SHP77 treated with DMSO at 0.1 percent for 48 hours (cell line): ENCODE data around the gene ZEB2.

Source experiments
- DNase-seq: peaks from one replicate; lab custom pipeline; 2025; lab: John Stamatoyannopoulos, UW

ZEB2 gene

GRCh38 chr2:144449028-144449406 lies 70.9 kb downstream of the ZEB2 start:
- DNase-seq, result no peak

GRCh38 chr2:144448389-144449027 lies 71.4 kb downstream of the ZEB2 start:
- DNase-seq, result no peak

- no peak for DNase-seq
These were observed 72.4 kb downstream of the ZEB2 start for GRCh38 chr2:144447535-144447934.

- DNase-seq, result no peak
These were observed 73.8 kb downstream of the ZEB2 start for GRCh38 chr2:144446136-144446535.

- no peak for DNase-seq
These were observed 74.7 kb downstream of the ZEB2 start for GRCh38 chr2:144445196-144445595.

- DNase-seq, result no peak
These were observed 75.8 kb downstream of the ZEB2 start for GRCh38 chr2:144443837-144444817.

GRCh38 chr2:144441711-144442141 lies 78.2 kb downstream of the ZEB2 start:
- DNase-seq, result no peak

- no peak for DNase-seq
These were observed 79.9 kb downstream of the ZEB2 start for GRCh38 chr2:144439993-144440392.

GRCh38 chr2:144438801-144439631 lies 80.9 kb downstream of the ZEB2 start:
- no peak for DNase-seq

- no peak for DNase-seq
These were observed 82.3 kb downstream of the ZEB2 start for GRCh38 chr2:144437636-144438035.

- no peak for DNase-seq
These were observed 85.3 kb downstream of the ZEB2 start for GRCh38 chr2:144434425-144435222.

GRCh38 chr2:144432921-144433320 lies 87.0 kb downstream of the ZEB2 start:
- DNase-seq, result no peak

- DNase-seq, result no peak
These were observed 87.9 kb downstream of the ZEB2 start for GRCh38 chr2:144431998-144432397.

- DNase-seq, result no peak
These were observed 88.5 kb downstream of the ZEB2 start for GRCh38 chr2:144431392-144431783.

- no peak for DNase-seq
These were observed 89.1 kb downstream of the ZEB2 start for GRCh38 chr2:144430722-144431391.

- DNase-seq, result no peak
These were observed 90.4 kb downstream of the ZEB2 start for GRCh38 chr2:144429396-144430112.

GRCh38 chr2:144426981-144427479 lies 92.9 kb downstream of the ZEB2 start:
- DNase-seq, result no peak

- DNase-seq, result no peak
These were observed 93.6 kb downstream of the ZEB2 start for GRCh38 chr2:144426355-144426754.

- DNase-seq, result no peak
These were observed 95.2 kb downstream of the ZEB2 start for GRCh38 chr2:144424559-144425240.
